HG02973 (cell line): ENCODE data around the gene NCF4.

Source experiments
- ATAC-seq: cut with Tn5 transposase; IDR thresholded peaks from one replicate; pipeline ENCODE4 v1.9.1; 2021; ENCODE audit warnings: moderate library complexity; ENCODE audit not compliant: unreplicated experiment

NCF4 gene

DNA sequence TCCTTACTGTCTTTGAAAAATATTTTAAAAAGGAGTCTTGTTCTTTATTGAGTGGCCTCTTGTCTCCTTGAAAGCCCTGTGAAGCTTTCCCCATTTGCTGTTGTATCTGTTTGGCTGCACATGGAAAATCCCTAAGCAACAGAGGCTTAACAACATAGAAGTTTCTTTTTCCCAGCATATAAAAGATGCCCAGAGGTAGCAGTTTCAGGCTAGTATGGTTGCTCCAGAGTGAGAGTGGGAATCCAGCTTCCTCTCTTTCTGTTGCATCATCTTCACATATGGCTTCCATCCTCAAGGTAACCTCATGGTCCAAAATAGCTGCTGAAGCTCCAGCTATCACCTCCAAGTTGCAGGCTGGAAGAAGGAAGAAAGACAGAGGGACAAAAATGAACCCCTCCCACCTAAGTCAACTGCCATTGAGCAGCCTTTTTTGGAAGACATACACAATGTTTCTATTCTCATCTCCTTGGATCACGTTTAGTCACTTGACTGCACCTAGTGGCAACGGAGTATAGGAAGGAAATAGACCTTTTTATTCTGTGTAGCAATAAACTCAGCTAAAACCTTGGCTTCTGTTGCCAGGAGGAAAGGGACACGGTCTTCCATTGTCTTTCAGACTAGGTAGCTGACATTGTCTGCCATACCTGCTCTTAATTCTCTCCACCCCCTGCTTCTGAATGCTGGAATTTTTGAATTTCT lies 57.9 kb downstream of the NCF4 start:
- no peak for ATAC-seq

DNA sequence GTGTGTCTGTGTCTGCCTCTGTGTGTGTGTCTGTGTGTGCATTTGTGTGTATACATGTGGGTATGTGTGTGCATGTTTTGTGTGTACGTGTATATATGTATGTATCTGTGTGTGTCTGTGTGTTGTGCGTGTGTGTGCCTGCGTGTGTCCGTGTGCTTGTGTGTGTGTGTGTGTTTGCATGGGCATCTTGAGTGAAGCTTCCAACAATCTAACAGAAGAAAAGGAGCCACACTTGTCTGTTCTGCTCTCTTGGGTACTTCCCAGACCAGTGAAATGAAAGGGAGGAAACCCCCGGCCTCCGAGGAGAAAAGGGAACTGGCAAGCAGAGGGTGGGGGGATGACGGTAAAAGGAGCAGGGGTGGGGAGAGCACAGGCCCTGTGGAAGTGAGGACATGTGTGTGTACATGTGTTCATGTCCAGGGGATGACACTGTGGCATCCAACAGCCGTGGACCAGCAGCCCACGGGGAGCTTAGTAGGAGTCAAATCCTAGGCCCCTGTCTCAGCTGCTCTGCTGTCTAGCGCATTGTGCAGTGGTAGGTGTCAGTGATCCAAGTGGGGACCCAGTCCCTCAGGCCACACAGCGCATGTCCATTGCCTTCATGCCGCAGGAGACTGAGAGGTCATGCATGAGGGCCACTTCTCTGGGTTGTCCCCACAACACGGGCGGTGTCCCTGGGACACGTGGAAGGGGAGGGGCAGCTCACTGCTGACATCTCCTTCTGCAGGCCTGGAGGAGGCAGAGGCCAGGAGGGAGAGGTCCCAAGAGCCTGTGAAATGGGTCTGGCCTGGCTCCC lies 60.7 kb downstream of the NCF4 start:
- ATAC-seq = no peak

DNA sequence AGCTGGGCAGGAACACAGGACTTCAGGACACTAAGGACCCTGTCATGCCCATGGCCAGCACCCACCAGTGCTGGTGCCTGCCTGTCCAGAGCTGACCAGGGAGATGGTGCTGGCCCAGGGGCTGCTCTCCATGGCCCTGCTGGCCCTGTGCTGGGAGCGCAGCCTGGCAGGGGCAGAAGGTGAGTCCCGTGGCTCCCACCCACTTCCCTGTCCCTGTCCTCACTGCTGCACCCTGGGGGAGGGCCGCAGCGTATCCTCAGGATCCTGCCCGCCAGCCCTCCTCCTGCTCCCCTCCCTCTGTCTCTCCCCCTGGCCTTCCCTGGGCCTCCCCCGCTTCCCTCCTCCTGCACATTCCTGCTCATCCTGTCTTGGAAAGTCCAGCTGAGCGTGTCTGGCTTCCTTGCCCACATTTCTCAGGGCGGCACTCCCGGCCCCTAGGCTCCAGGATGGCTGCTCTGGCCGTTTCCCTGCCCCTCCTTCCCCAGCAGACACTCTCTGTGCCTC lies 61.4 kb downstream of the NCF4 start:
- no peak for ATAC-seq

DNA sequence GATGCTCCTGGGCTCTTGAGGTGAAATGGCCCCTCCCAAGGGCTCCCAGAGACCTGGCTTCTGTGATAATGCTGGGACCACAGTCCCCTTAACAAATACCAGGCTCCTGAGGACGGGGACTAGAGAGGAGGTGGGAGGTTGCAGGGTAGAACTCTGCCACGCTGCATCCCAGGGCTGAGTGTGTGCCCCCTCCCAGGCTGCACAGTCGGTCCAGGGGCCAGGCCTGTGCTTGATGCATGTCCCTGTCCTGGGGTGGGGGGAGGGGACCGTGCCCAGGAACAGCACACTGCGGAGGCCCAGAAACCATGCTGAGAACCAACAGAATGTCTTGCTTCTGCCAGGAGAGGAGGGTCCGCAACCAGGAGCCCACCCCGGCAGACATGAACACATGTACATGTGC lies 61.9 kb downstream of the NCF4 start:
- ATAC-seq = no peak

DNA sequence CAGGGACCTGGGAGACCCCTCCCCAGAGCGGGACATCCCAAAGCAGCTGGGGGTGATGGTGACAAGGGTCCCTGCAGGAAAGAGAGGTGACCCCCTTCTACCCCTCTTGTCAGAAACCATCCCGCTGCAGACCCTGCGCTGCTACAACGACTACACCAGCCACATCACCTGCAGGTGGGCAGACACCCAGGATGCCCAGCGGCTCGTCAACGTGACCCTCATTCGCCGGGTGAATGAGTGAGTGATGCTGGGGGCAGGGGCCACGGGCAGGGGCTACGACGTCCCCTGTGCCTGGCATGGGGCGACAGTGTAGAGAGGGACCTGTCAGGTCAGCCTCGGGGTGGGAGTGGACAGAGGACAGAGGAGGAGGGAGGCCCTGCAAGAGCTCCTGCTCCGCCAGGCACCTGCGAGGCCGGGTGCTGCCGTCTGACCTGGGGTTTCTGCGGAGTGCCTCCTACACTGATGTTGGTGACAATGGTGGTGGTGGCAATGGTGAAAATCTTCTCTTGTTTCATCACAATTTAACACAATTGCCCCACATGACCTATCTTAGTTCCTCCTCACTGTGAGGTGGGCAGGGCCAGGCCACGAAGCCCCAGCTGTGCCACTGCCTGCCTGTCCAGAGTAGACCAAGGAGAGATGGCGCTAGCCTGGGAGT lies 62.5 kb downstream of the NCF4 start:
- ATAC-seq = no peak

DNA sequence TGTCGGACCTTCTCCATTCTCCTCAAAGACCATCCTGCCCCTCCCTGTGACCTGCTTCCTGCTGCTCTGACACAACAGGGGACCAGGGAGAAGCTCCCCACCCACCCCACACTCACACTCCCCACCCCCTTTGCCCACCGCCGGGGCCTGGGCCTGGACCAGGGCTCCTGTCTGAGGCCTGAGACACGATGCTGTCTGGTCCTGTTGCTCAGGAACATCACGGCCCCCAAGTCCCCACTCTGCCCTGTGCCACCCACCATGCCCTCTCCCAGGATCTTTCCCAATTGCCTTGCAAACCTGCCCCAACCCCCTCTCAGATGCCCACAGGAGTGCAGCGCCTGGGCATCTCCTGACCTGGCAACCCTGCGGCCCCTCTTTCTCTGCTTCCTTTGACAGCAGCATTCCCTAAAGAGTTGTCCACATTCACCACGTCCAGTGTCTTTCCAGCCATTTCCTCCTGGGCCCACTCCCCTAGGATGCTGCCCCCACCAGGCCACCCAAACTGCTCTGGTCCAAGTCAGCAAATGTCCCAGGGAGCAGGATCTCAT lies 63.4 kb downstream of the NCF4 start:
- ATAC-seq = no peak

DNA sequence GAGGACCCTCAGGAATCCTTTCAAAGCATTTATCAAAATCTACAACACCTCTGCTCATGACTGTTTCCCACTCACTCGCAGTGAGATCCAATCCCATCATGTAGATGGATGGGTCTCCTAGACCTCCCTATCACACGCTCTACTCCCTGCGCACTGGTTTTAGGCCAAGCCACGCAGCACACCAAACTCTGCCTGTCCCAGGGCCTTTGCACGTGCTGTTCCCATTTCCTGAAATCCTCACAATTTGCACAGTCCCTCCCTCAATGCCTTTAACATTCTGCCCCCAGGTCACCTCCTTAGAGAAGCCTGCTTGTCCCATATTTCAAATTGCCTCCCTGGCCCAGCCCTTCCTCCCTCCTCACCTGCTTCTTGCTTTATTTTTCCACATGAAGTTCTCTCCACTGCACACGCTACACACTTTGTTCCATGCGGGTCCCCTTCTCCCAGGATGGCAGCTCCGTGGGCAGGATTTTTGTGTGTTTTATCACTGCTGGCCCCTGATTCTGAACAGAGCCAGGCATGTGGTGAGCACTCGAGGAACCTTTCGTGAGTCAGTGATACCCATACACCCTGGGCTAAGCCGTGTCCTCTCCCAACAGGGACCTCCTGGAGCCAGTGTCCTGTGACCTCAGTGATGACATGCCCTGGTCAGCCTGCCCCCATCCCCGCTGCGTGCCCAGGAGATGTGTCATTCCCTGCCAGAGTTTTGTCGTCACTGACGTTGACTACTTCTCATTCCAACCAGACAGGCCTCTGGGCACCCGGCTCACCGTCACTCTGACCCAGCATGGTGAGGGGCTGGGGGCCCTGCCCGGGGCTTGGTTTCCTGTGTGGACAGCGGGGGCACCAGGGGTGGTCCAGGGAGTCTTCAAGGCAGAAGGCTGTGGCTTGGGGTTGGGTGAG lies 64.8 kb downstream of the NCF4 start:
- ATAC-seq = no peak

DNA sequence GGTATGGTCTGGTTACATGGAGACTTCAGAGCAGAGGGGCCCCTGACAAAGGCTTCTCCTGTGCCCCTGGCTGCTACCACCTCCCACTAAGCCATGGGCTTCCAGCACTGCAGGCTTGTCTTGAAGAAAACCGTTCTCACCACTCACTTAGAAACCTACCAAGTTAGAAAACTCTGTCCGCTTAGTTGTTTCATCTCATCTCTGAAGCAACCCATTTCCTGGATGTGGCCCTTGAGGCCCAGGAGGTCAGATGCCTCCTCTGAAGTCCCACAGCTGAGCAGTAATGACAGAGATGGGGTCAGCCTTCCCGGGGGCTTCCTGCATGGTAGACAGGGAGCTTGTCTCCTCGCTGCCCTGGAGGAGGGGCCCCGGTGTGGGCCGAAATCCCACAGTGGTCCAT lies 65.5 kb downstream of the NCF4 start:
- no peak for ATAC-seq

DNA sequence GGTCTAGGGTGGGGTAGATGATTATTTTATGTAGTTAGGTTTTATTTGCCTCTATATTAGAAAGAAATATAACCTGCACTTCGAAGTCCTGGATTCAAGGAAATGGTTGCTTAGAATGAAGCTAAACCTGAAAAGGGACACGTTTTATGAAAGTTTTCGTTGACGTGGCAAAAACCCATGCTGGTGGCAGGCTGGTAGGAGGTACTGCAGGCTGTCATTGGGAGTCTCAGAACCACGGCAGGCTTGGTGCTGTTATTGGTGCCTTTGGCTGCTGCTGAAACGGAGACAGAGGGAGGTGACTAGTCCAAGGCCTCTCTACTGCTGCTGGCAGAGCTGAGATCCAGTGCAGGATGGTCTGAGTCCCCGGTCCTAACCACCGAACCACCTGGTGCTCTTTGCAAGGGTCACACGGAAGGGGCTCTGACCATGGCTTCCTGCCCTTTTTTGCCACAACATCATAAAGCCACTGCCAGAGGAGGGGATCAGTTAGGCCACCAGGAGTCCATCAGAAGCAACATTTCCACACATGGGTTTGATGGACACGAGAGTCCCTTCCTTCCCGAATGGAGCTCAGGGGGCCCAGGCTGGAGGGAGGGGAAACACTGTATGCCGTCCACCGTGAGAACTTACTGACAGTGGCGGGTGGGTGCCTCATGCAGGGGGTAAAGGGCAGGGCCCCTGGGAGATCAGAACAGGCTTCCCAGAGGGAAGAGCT lies 66.1 kb downstream of the NCF4 start:
- ATAC-seq = no peak
